MV-4-11 (cell line): ENCODE data around the gene ADSS1.

Experiments
- DNase-seq: peaks from one replicate; lab custom pipeline; 2025; lab: John Stamatoyannopoulos, UW

The ADSS1 gene

GRCh38 chr14:104734051-104734587, 10.1 kb downstream of the ADSS1 start:
- no peak for DNase-seq

DNA sequence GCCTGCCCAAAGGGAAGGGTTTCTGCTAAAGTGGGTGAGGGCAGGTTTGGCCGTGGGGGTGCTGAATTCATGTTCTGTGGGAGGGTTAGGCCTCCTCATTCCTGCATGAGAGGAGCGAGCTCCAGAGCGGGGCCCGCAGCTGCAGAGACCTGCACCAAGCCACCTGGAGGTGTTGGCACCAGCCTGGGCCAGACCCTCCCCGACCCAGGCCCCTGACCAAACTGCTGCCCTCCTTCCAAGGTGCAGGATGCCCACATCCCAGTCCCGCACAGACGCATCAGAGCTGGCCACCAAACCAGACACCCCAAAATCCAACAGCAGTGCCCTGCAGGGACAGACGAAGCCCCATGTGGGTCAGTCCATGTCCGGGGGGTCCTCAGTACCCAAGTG, 10.6 kb downstream of the ADSS1 start:
- no peak for DNase-seq

GRCh38 chr14:104734991-104735779, 11.2 kb downstream of the ADSS1 start:
- no peak for DNase-seq

DNA sequence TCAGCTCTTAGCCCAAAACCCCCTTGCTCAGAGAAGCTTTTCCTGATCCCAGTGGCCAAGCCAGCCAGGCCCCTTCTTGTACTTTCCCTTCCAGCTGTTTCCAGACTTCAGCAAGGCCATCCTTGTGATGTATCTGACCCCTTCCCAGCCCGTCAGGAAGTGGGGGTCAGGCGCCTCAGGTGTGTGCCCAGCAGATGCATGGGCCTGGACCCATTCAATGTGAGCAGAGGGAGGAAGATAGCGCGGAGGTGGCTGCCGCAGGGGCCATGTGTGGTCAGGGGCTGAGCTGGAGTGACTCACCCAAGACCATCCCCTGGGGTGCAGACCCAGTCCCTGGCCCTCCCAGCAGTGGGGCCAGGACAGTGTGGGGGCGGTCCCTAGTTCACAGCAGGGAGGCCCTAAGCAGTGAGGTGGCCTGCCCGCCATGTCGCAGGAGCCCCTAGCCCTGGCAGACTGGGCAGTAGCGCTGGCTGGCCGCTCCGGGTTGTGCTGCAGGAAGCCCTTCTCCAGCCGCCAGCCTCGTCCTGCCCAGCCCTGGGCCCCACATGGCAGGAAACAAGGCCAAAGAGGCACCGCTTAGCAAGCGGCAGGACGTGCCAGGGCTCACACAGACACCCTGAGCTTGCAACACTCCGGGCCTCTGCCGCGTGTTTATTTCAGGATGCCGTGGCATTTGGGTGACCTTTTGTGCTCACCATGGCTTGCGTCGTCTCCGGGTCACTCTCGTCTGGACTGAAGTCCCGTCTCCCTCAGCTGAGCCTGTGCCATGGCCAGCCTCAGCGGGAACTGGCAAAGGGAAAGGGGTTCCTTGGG, 12.0 kb downstream of the ADSS1 start:
- DNase-seq: peak; percentile 79

GRCh38 chr14:104738375-104739019, 14.5 kb downstream of the ADSS1 start:
- no peak for DNase-seq

- no peak for DNase-seq
These were observed 15.0 kb downstream of the ADSS1 start for GRCh38 chr14:104739026-104739425.

GRCh38 chr14:104739546-104740516, 15.8 kb downstream of the ADSS1 start:
- DNase-seq: no peak

DNA sequence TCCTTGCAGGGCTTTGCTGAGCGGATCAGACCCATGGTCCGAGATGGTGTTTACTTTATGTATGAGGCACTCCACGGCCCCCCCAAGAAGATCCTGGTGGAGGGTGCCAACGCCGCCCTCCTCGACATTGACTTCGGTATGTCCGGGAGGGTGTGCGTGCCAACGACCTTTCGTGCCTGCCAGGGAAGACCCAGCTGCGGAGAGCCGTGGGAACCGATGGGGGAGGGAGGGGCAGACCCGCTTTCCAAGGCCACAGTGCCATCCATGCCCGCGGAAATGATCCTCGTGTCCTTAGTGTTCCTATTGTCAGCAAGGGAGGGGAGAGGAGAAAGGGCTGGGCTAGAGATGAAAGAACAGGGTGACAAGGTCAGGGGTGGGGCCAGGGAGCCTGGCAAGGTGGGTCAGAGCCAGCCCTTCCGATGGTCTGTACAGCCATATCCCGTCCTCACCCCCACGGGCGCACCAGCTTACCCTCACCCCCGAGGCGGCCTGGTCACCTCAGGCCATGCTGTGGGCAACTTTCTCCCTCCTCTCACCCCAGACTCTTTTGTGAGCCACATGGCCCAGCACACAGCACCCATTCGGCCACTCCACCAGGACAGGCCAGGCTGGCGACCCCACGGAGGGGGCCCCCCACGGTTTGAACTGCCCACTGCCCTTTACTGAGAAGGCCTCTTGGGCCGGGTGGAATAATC, 17.2 kb downstream of the ADSS1 start:
- no peak for DNase-seq

DNA sequence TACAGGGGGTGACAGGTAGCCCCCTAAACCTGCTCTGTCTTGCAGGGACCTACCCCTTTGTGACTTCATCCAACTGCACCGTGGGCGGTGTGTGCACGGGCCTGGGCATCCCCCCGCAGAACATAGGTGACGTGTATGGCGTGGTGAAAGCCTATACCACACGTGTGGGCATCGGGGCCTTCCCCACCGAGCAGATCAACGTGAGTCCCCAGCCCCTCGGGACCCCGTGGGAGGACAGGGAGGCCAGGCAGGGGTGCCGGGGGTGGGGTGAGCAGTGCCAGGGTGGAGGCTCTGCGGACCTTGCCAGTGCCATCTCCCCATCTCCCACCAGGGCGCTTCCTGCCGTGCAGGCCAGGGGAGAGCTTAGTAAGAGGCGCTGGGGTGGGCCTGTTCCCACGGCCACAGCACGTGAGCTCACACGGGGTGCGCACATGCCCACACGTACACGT, 17.8 kb downstream of the ADSS1 start:
- DNase-seq: no peak

DNA sequence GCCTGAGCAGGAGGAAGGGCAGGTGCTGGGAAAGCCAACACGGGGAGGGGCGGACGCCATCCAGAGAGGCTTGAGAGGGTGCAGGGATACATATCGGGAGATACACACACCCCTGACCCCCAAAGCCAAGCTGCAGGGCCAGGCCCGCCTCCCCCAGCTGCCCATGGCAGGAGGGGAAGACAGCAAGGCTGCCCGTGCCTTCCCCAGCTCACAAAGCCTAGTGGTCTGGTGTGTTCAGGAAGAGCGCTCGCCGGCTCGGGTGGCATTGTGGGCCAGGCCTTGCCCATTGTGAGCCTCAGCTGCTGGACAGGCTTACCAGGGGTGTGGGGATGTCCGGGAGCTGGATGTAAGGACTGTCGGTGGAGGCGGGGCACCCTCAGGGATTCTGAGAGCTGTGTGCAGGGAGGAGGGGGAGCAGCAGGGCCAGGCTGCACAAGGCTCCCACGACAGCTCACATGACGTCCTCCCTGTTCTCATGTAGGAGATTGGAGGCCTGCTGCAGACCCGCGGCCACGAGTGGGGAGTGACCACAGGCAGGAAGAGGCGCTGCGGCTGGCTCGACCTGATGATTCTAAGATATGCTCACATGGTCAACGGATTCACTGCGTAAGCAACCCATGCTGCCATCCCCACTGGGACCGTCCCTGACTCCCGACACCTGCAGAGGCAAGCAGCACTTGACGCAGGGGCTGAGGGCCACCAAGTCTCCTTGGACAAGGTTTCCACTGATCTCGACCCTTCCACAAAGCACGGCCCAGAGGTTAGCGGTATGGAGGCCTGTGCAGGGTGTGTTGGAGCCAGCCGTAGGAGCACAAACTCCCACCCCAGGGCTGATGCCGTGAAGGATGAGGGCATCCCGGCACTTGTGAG, 18.8 kb downstream of the ADSS1 start:
- DNase-seq: no peak

- DNase-seq: no peak
These were observed 19.7 kb downstream of the ADSS1 start for GRCh38 chr14:104743461-104744380.

DNA sequence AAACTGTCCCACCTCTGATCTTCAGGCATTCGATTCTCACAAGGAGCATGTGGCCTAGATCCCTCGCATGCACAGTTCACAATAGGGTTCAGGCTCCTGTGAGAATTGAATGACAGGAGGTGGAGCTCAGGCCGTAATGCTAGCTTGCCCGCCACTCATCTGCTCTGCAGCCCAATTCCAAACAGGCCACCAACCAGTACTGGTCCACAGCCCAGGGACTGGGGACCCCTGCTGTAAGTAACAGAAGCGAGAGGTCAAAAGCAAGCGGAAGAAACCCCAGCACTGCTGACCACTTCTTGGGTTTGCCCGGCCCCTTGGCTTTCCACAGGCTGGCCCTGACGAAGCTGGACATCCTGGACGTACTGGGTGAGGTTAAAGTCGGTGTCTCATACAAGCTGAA, 20.5 kb downstream of the ADSS1 start:
- DNase-seq: no peak

DNA sequence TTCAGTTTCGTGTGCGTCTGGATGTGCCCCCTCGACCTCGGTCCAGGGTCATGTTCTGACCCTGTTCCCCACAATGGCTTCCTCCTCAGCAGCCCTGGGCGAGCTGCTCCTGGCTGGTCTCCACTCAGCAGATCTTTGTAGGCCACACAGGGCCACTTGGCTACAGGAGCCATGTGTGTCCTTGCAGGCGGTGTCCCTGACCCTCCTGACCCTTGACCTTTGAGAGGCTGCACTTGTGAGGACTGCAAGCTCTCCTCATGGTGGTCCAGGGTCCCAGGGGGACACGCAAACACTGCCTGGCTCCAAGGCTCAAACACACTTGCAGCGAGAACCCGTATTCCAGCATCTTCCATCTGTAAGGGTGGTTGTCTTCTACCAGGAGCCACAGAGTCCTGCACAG, 21.4 kb downstream of the ADSS1 start:
- no peak for DNase-seq

- DNase-seq: no peak
These were observed 22.1 kb downstream of the ADSS1 start for GRCh38 chr14:104746071-104746545.

DNA sequence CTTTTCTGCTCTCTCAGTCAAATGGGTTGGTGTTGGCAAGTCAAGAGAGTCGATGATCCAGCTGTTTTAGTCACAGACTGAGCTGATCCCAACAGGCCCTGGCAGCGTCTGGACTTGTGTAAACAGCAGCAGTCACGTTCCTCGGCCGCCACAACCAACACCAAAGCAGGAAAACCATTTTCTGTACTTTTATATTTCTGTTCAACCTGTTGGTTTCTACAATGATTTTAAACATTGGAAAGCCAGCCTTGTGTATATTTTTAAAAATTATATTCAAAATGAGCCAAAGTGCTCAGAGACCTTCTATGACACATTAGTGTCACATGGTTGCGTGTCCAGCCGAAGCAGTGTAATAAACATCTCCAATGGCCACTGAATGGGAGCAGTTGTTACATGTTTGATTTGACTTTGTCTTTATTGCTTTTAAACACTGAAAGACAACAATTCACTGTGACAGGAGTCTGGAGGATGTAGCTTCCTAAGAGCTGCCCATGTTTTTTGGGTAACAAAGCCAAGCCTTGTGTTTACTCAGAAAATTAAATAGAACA, 23.0 kb downstream of the ADSS1 start:
- DNase-seq: no peak

DNA sequence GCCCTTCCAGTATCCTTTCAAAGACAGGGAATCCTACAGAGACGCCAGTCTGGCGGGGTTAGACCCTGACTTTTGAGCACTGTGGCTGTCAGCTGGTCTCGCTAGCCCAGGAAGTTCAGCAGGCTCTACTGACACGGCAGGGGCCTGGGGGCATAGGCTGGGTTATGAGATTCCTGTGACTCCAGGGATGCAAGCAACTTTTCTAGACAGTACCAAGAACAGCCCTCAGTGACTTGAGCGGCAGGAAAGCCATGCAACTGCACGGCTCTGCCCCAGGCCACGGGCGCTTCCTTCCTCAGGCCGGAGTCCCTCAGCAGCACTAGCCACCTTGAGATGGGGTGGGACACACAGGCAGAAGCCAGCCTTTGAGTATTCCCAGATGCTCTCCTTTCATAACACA, 23.8 kb downstream of the ADSS1 start:
- DNase-seq: no peak

DNA sequence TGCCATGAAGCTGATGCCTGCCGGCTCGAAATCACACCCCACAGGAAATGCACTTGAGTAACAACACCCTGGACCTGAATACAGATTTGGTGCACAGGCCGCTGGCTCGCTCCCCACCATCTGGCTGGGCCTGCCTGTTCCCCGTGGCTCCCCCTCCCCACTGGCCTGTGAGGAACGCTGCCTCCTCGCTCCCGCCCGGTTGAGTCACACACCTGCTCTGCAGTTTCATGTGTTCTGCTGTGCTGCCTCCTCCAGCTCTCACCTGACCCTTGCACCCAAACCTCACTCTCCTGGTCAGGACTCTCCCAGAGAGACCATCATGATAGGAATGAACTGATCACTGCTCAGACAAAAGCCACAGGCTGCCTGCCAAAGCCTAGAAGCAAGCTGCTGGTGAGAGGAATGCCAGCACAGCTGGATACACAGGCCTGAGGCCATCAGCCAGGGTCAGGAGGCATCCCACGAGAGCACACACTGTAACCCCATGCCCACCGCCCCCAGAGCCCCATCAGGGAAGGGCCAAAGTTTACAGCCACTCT, 25.2 kb downstream of the ADSS1 start:
- DNase-seq: no peak
